DMS114 treated with DMSO at 0.1 percent for 48 hours (cell line): ENCODE data around the gene RALGAPA2.

Experiments
- DNase-seq: peaks from one replicate; lab custom pipeline; 2025; ENCODE audit not compliant: unreplicated experiment; lab: John Stamatoyannopoulos, UW

The RALGAPA2 gene

DNA sequence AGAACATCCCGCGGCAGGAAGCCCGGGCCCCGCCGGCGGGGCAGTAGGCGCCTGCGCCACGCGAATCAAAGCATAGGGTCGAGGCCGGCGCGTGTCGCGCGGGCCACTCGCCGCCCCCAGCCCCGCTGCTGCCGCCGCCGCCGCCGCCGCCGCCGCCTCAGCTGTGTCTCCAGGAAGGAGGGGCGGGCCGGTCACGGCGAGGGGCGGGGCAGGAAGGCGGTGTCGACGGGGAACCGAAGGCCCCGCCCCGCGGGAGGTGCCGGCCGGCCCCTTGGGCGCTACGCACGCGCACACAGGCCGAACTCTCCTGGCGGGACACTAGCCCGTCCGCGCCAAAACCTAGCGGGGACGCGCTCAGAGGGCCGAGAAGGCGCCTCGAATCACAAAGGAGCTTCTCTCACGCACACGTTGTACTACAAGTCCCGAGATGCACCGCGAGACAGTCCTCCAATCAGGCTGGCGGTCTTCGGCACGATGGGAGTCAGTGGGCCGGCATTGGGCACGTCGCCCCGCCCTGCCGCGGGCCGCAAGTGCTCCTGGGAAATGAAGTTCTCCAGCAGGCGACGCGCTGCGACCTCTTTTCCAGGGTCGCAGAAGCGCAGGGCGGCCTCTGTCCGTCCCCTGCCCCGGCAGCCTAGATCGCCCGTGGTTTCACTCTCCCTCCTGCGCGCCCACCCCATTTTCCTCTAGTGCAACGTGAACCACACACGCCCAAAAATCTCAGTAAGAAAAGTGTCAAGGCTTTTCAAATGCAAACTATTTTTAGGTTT lies at the start of gene RALGAPA2:
RALGAPA2 (minus strand) TSS at position 171 of the 770 bp plus-strand sequence; CDS start at position 7, 164 bp downstream.
- peak; percentile 85 for DNase-seq

DNA sequence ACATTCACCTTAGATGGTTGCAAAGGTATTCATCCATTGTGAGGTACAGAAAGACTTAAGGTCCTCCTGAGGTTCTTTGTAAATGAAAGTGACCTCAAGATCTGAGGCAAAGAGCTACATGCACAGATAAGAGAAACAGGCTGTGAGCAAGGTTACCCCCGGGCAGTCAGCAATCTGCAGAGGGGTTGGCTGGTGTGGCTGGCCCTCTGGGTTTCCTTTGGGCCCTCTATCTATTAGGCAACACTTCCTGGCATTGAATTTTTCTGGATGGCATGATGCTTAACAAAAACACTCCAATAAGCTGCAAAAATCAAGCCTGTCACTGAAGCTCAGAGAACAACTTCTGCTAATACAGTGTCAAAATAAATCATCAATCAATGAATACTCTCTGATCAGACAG lies 48.9 kb upstream of the RALGAPA2 start:
- no peak for DNase-seq

DNA sequence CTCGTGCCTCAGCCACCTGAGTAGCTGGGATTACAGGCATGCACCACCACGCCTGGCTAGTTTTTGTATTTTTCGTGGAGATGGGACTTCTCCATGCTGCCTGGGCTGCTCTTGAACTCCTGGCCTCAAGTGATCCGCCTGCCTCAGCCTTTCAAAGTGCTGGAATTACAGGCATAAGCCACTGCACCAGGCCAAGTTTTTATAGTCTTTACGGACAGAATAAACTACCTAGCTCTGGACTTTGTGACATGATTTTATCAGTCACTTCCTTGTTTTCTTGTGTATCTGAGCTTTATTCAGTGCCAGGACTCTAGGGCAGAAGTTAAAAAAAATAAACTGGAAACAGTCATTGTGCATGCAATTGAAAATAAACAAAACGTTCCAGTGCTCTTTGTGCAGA lies 46.7 kb upstream of the RALGAPA2 start:
- no peak for DNase-seq

DNA sequence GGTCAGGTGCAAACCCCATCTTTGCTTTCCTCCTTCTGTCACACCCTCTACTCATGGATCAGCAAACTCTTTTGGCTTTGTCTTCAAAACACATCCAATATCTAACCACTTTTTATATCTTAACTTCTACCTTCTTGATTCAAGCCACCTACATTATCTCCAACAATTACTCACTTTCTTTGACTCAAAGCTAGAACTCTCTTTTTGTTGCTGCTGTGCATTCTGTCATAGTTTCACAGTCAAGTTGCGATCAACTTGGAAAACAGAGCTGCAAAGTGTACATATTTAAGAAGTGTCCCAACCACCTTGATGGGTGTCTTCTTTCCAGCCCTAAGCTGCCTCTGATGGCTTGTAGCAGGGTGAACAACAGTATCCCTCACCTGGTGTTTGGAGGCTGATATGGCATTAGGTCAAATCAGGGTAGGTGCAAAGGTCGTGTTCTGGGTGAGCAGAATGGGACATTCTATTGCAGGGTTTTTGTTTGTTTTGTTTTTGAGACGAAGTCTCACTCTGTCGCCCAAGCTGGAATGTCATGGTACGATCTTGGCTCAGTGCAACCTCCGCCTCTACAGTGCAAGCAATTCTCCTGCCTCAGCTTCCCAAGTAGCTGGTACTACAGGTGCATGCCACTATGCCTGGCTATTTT lies 43.4 kb upstream of the RALGAPA2 start:
- no peak for DNase-seq

DNA sequence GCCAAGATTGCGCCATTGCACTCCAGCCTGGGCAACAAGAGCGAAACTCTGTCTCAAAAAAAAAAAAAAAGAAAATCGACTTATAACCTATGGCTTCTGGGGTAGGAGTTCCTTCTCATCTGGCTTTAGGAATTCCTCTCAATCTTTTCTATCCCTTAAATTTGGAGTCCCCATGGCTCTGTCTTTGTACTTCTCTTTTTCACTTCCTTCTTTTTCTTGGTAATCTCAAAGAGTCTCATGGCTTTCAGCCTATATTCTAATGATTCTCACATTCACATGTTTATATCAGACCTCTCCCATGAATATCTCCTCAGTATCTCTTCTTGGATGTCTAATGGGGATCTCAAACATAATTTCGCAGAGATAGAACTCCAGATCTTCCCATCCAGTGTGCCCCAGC lies 42.8 kb upstream of the RALGAPA2 start:
- no peak for DNase-seq

DNA sequence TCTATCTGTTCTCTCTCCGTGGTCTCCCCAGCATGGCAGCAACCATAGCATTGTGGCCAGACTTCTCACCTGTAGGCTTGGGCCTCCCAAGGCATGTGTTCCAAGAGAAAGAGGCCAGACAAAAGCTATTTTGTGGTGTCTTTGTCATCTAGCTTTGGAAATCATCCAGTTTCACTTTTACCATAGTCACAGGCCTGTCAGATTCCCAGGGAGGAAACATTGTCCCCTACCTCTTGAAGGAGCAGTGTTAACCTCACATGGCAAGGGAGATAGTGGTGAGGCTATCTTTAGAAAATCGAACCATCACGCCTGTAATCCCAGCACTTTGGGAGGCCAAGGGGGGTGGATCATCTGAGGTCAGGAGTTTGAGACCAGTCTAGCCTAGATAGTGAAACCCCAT lies 42.3 kb upstream of the RALGAPA2 start:
- no peak for DNase-seq

DNA sequence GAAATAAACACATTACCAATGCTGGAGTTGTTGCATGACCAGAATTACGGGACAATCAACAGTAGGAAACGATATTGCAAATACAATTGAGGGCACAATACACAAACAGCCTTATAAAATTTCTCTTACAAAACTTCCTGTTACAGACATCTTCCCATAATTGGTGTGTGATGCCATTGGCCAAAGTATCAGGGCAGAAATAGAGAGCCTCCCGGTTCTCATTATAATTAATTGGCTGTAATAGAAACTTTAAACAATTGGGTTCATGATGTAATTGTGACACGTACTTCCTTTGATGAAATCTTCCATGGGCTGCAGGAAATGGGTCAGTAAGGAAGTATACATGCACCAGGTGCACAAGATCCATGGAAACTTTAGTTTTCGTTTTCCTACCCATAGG lies 40.3 kb upstream of the RALGAPA2 start:
- no peak for DNase-seq

DNA sequence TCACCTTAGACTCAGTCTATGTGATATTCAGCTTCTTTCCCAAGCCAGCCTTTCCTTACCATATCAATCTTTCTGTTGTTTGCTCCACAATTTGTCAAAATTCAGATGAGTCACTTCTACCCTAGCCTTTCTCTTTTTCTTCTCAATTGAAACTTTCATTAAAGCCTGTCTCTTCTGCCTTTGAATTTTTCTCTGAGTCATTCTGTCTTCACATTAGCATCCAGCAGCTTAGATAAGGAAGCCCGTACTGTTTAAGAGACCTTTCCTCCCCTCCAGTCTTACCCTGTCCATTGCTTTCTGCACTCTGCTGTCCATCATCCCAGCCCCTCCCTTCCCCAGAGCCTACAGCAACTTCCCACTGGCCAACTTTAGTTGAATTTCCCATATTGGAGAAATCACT lies 34.9 kb upstream of the RALGAPA2 start:
- DNase-seq = no peak

DNA sequence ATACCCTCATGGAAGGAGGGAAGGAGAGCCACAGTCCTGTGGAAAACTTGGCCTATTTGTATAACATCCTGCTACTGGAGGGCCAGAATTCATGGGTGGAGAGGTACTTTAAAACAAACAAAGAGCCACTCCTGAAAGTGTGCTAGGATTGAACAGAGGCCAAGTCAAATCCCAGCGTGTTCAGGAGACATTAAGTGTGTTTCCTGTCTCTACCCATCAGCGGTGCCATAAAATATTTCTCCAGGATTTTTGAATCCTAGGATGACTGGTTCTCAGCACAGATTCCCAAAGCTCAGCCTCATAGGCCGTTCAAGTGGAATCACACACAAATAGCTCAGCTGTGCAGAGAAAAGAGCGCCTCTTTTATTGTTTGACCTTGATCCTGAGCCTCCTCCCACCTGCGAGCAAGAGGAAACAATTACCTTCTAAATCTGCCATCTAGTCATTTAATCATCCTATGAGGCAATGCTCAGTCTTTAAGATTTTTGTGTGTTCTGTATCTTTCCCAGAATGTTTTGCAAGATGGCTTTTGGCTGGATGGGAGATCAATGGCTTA lies 31.8 kb upstream of the RALGAPA2 start:
- DNase-seq = no peak

DNA sequence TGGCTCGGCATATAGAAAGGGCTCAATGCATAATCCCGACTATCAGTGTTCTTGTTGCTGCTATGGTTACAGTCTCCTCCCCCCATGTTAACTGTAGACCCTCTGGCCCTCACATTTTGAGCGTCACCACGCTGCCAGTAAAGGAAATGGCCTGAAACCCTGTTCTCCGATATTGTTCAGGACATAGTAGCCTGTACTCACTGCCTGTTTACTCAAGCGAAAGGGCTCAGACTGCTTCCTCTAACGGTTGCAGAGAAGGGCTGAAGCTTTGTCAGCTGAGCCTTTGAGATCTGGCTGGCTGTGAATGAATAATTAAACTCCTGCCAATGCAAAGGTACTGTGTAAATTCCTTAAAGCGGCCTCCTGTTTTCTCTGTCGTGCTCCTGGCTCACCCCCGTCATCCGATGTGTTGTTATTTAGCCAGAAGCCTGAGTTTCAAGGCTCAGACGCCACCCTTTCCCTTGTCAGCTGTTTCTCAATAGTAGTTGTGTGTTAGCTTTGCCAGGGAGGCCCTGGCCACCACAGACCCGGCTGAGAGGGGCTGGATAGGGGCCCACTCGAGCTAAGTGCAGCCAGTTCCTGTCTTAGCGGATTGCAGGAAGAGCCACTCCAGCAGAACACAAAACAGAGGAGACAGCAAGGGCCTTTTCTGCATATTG lies 31.2 kb upstream of the RALGAPA2 start:
- no peak for DNase-seq

DNA sequence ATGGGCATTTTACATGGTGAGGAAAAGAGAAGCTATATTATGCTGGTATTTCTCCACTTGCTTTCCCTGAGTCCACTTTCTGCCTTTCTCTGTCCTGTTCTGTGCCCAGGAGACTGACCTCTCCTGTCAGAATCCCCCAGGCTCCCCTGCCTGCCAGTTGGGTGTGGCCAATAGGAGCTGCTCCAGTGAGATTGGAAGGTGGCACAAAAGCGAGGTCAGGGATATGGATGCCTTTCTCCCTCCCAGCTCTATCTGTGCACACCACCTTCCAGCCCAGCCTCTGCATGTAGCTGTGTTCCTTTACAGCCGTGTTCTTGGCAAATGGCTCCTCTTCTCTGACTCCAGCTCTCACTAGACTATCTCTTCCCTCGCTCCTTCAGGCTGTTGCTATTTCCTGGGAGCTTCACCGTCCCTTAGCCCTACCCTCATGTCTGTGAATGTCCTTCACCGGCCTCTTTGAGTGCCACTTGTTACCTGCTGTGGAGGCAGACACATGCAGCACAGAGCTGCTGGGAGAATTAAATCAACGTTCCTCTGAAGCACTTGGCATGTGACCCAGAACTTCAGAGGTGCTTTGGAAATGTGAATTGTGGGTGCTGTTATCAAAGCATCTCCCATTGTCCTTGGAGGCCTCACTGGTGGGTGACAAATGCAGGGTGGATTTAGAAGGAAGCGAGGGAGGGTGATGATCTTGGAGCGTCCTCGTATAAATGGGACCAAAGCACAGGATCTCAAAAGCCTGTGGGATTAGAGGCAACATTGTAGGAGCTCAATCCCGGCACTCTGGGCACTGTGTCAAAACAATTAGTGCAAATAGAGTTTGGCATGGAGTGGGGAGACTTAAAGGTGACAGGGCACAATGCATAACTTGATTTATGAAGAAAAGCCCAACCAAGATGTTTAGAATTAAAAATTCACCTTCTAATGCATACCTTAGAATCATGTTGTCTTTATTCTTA lies 28.9 kb upstream of the RALGAPA2 start:
- DNase-seq = no peak

DNA sequence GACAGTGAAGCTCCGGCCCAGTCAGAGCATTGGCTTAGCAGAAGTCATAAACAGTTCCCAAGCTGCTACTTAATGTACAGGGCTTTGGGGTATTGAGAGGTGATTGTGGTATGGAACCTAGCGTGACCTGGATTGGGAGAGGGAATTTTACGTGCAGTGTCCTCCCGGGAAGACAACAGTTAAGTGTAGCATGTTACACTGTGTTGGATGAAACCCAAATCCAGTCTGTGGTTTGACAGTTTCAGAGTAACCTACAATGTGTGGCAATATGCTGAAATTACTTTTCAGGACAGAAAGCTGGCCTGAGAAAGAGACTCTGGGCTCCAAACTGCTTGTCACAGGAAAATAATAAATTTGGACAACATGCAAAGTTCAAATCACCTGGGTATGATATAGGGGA lies 28.1 kb upstream of the RALGAPA2 start:
- DNase-seq = no peak

DNA sequence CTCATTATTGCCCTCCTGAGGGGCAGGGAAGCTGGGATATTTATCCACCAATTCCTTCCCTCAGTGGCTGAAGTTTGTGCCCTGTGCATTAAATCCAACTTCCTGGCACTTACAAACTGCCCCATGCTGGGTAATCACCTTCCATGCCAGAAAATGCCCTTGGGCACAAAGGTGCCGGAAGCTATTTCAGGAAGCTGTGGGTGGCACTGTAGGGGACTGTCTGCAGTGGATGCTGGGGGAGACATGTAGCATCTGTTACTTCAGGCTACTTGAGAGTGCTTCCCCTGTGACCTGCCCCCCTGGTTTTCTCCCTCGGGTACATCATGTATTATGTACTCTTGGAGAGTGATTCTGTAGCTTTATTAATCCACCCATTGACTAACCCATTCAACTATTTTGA lies 24.7 kb upstream of the RALGAPA2 start:
- DNase-seq = no peak

DNA sequence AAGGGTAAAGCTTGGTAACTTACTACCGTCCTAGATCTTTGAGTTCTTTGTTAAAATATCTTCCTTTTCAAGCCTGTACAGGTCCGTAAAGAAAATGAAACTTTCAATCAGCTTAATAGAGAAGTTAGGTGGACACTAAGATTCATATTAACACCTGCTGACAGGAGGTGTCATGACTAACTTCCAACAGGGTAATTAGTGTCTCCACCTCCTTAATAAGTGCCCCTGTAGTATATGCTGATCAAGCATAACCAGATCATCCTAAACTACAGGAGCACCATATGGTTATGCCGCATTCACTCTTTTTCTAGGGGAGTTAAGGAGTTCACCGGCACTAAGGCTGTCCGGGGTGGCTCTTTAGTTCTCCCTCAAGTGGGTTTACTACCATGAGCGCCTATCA lies 23.9 kb upstream of the RALGAPA2 start:
- DNase-seq = no peak

DNA sequence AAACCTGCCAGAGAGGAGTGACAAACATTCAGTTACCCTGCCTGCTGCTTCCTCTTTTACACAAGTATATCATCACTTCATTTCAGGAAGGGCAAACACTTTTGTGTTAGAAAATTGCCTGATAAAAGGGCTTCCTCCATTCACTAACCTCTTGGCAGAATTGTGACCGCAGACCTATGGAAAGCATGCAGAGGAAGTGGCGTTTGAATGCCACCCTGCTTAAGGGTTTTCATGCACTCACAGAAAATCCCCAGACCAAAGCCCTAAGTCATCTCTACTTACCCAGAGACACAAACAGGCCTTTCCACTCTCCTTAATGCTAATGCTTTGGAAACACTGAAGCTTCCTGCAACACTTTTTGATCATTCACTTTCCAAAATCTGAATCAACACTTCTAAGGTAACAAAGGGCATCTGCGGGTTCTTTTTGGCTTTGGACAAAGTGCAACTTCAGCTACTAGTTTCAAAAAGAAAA lies 22.1 kb upstream of the RALGAPA2 start:
- DNase-seq = no peak

DNA sequence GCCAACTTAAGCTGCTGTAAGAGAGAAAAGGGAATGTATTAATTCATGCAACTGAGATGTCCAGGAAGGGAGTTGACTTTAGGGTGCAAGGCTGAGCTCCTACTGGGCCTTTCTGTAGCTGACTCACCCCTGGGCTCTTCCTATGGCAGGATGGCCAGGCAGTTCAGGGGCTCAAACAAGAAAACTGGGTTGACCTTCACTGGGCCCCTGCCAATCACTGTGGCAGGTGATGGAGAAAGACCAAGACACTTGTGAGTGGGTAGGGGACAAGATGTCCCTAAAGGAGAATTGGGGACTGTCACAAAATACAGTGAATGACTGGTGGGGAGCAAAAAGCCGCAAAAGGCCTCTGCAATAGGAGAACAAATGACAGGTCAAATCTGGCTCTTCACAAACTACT lies 21.5 kb upstream of the RALGAPA2 start:
- DNase-seq = no peak

DNA sequence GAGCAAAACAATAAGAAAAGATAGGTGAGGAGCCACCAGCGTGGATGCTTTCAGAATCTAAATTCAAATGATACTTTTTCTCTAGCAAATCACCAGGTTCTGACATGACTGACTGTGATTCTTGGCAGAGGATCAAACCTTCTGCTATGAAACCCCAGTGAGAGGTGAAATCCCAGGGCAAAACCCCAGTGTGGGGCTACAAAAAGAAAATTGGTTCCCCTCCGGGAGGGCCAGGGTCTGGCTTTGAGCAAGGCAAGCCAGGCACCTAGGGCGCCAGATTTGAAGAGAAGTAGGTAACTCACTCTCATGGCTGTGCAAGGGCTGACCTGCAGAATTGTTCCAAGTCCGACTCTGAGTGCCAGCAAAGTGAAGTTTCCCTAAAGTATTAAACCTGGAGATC lies 20.2 kb upstream of the RALGAPA2 start:
- DNase-seq = no peak

DNA sequence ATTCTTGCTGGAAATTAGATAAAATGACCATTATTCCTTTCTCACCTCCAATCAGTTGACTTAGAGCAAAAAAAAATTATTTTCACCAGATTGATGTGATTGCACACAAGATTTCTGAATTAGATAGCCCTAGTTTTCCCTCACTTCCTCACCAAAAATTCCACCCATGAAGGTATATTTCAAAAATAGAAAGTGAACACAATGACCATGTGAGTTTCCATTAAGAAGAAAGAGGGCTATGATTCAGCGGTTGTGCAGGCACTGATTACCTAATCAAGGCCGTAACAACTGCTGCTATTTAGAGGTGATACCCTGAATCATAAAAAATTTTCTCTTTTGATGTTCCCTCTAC lies 19.5 kb upstream of the RALGAPA2 start:
- DNase-seq = no peak

DNA sequence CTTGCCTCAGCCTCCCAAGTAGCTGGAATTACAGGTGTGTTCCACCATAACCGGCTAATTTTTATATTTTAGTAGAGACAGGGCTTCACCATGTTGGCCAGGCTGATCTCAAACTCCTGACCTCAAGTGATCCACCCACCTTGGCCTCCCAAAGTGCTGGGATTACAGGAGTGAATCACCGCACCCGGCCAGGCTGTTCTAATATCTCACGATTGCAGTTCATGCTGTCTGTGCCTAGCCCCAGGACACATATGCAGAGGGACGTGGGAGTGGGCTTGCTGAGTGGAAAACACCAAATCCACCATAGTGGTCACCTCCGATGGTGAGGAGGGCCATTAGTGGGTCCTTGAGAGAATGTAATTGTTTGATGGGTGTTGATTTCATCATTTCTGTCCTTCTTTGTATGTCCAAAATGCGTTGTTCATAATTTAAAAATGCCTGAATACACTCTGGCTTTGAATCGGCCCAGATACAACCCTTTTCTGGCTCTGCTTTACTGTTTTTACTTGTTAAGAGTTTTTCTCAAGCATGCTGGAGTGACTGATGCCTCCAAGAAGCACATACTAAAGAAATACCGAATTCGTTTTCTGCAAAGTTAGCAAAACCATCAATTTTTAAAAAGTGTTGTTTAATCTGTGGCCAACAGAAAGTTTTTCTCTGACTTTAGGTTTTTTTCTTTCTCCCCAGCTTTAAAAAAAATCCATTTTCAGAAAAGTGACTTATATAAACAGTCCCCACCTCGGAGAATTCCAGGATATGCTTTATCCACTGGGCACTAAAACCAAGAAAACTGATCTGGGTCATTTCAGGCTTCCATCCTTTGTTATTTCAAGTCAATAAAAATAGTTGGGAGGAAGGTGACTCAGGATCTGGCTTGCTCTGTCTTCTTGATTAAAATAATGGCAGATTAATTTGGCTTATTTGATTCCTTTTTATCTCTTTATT lies 18.8 kb upstream of the RALGAPA2 start:
- DNase-seq = no peak

DNA sequence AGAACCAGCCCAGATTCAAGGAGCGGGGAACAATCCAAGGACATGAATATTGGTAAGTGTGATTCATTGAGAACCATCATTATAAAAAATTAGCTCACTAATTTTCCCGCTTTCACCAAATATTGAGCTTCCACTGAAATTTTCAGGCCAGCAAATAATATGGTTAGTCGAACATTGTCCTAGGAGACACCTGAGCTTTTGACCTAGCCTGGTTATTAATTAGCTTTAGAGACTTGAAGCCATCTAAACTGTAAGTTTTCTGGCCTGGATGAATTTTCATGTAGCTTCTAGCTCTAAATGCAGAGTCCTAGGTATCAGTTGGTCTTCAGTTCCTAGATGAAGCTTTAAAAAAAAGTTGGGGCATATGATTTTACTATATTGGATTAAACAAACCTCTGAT lies 17.1 kb upstream of the RALGAPA2 start:
- no peak for DNase-seq
